ENCODE results near the gene MAB21L3. TPM values are rescaled to one million over a fixed set of nuclear protein-coding genes. Genes with fewer than 3 reads are reported as not detected.

Gene MAB21L3
- total RNA-seq, 1 donor from 2014 or later, result not detected

DNA sequence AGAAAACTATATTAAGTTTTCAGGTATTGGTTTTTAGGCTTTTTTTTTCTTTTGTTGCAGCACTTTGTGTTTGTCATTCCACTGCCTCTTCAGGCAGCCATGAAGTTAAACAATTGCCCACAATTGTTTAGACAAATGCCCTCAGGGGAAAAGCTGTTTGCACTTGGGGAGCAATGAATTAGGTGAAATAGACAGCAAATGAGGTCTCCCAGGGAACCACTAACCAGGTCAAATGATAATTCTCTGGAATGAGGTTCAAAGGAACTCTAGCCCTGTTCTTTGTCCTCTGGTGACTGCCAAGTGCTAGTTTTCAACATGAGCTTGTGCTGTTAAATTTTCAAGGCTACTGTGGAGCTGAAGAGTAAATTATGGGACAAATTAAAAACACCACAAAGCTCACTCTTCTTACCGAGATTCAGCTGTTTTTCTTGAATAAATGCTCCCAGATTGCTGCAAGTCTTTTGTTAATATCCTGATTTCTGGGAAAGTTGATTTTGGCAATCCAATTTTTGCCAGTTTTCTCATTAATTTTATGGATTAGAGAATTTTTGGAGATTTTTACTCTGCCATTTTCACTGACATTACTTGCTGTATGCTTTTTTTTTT is 15.1 kb upstream of the MAB21L3 start:
- peaks cover 12% of the 10 kb centered on the region for H3K27me3 Mint-ChIP-seq
- intact Hi-C loops (cut with micrococcal nuclease), result no loop called here
- no peak for DNase-seq
- H3K27ac Mint-ChIP-seq, result no peak overlapping the region
- H3K4me3 Mint-ChIP-seq, result no peak overlapping the region
- H3K9me3 Mint-ChIP-seq, result peaks cover 4% of the 10 kb centered on the region
- no peaks in the 10 kb centered on the region for H3K36me3 Mint-ChIP-seq (ENCODE audit: low read depth)
- H3K4me1 Mint-ChIP-seq, result no peaks in the 10 kb centered on the region

DNA sequence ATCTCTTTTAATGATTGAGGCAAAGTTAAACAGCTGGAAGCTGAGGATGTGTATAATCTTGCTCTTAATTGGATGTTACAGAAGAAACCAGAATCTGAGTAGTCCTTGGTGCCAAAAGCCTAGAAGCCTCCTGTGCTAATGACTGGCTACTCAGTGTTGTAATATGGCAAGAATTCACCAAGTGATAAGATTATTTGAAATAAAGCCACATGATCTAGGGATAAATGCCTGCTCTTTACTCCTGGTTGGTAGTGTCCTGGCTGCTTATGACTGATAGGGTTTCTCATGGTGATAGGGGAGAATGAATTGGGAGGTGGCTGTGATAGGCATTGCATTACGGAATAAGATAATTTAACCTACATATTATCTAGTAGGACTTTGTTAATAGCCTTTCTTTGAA is 13.6 kb upstream of the MAB21L3 start:
- H3K27ac Mint-ChIP-seq, result no peak overlapping the region
- H3K36me3 Mint-ChIP-seq (ENCODE audit: low read depth), result no peaks in the 10 kb centered on the region
- H3K27me3 Mint-ChIP-seq, result peaks cover 12% of the 10 kb centered on the region
- intact Hi-C loops (cut with micrococcal nuclease), result no loop called here
- no peak overlapping the region for H3K4me3 Mint-ChIP-seq
- no peak for DNase-seq
- H3K4me1 Mint-ChIP-seq, result no peaks in the 10 kb centered on the region
- H3K9me3 Mint-ChIP-seq, result peaks cover 4% of the 10 kb centered on the region

DNA sequence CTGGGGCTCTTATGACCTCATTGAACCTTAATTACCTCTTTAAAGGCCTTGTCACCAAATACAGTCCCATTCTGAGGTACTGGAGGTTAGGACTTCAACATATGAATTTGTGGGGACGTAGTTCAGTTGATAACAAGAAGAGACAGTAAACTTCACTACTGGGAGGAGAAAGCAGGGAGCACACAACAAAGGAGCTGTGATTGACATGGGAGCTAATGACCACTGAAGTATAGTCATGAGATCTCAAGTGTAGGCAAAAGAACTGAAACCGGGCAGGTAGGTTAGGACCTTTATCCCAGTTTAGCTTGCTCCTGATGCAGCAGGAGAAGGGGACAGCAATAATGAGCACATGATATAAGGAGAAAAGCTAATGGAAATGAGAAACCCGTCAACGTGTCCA is 11.8 kb upstream of the MAB21L3 start:
- no peak for DNase-seq
- H3K4me3 Mint-ChIP-seq, result no peak overlapping the region
- no peak overlapping the region for H3K27ac Mint-ChIP-seq
- intact Hi-C loops (cut with micrococcal nuclease), result no loop called here
- no peaks in the 10 kb centered on the region for H3K4me1 Mint-ChIP-seq
- peaks cover 11% of the 10 kb centered on the region for H3K27me3 Mint-ChIP-seq
- peaks cover 4% of the 10 kb centered on the region for H3K9me3 Mint-ChIP-seq
- no peaks in the 10 kb centered on the region for H3K36me3 Mint-ChIP-seq (ENCODE audit: low read depth)

DNA sequence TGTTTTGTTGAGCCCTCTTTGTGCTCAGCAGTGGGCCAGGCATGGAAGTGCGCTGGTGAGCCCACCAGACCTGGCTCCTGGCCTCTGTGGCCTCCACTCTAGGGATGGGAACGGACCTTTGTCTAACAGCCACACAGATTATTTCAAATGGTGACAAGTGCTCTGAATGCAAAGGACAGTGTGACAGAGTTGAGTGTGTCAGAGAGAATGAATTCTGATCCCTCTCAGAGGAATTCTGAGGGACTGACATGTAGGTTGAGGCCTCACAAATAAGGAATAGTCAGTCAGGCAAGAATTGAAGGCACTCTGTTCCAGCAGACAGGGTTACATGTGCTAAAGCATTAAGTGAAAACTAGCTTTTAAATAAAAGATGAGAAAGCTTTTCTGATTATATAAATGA is 11.3 kb upstream of the MAB21L3 start:
- Mint-ChIP-seq H3K27me3 (peaks cover 13% of the 10 kb centered on the region), H3K36me3 (ENCODE audit: low read depth) (no peaks in the 10 kb centered on the region), H3K9me3 (peaks cover 4% of the 10 kb centered on the region), H3K27ac (no peak overlapping the region), H3K4me3 (no peak overlapping the region), H3K4me1 (no peaks in the 10 kb centered on the region)
- intact Hi-C loops (cut with micrococcal nuclease), result no loop called here
- no peak for DNase-seq

DNA sequence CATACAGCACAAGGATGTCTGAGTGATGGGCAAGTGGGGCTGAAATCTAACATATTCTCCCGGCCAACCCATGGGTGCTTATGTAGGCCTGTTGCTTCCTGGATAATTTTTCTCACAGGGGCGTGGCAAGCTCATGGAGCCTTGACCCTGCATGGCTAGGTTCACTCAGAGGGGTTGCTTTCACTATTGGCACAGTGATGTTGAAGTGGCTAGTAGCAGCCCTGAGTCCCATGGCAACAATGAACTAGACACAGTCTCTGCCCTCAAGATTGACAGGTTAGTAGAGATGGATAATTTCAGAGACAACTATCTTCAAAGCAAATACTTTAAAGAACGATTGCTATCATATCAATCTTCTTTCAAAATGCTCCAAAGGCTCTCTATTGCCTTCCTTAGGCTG is 6.5 kb upstream of the MAB21L3 start:
- Mint-ChIP-seq H3K27ac (no peak overlapping the region), H3K27me3 (peaks cover 12% of the 10 kb centered on the region), H3K4me3 (no peak overlapping the region), H3K4me1 (no peaks in the 10 kb centered on the region), H3K36me3 (ENCODE audit: low read depth) (no peaks in the 10 kb centered on the region), H3K9me3 (no peaks in the 10 kb centered on the region)
- DNase-seq, result no peak
- intact Hi-C loops (cut with micrococcal nuclease), result no loop called here

DNA sequence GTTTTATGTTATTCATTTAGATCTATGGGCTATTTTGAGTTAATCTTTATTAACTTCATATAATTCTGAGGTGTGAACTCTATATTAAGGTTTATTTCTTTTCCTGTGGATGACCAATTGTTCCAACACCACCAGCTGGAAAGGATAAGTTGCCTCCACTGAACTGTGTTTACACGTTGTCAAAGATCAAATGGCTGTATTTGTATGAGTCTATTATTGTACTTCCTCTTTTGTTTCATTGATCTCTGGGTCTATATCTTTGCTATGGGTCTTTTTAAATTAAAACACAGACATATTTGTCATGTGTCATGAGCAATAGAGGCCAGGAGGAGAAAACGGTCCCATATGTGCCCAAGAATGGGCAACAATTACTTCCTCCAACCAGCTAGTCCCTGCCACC is 5.2 kb upstream of the MAB21L3 start:
- Mint-ChIP-seq H3K36me3 (ENCODE audit: low read depth) (no peaks in the 10 kb centered on the region), H3K27me3 (peaks cover 11% of the 10 kb centered on the region)
- intact Hi-C loops (cut with micrococcal nuclease), result no loop called here

DNA sequence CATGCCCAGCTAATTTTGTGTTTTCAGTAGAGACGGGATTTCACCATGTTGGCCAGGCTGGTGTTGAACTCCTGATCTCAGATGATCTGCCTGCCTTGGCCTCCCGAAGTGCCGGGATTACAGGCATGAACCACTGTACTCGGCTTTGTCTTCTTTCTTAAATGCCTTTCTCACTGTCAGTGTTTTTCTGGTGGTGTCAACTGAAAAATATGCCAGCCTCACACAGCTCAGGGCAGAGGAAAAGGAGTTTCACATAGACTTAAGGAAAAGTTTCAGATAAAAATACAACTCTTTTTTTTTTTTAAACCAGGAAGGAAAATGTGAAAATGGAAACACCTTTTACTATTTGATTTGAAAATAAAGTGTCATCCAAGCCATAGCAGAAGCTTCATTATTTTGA is 4.6 kb upstream of the MAB21L3 start:
- Mint-ChIP-seq H3K4me3 (no peak overlapping the region), H3K36me3 (ENCODE audit: low read depth) (no peaks in the 10 kb centered on the region), H3K27me3 (peaks cover 11% of the 10 kb centered on the region), H3K9me3 (no peaks in the 10 kb centered on the region), H3K27ac (no peak overlapping the region), H3K4me1 (no peaks in the 10 kb centered on the region)
- intact Hi-C loops (cut with micrococcal nuclease), result no loop called here
- DNase-seq, result no peak

More for the DNA sequence above, 5.2 kb upstream of the MAB21L3 start:
- H3K27ac Mint-ChIP-seq, result no peak overlapping the region
- no peak overlapping the region for H3K4me3 Mint-ChIP-seq
- no peaks in the 10 kb centered on the region for H3K9me3 Mint-ChIP-seq
- no peaks in the 10 kb centered on the region for H3K4me1 Mint-ChIP-seq
- no peak for DNase-seq

DNA sequence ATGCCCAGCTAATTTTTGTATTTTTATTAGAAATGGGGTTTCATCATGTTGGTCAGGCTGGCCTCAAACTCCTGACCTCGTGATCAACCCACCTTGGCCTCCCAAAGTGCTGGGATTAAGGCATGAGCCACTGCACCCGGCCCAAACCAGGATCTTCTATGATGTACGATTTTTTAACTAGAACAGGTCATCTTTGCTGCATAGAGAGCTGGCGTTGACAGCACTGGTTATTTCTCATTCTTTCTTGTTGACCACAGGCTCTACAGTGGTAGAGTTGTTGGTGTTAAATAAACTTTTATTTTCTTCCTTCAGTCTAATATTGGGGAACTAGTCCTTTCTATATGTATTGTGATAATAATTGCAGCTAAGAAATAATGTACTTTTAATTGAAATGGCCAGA is 3.8 kb upstream of the MAB21L3 start:
- H3K4me1 Mint-ChIP-seq, result no peaks in the 10 kb centered on the region
- H3K27me3 Mint-ChIP-seq, result peaks cover 16% of the 10 kb centered on the region
- no peaks in the 10 kb centered on the region for H3K9me3 Mint-ChIP-seq
- no peaks in the 10 kb centered on the region for H3K36me3 Mint-ChIP-seq (ENCODE audit: low read depth)
- no peak overlapping the region for H3K27ac Mint-ChIP-seq
- no peak for DNase-seq
- intact Hi-C loops (cut with micrococcal nuclease), result no loop called here
- no peak overlapping the region for H3K4me3 Mint-ChIP-seq

DNA sequence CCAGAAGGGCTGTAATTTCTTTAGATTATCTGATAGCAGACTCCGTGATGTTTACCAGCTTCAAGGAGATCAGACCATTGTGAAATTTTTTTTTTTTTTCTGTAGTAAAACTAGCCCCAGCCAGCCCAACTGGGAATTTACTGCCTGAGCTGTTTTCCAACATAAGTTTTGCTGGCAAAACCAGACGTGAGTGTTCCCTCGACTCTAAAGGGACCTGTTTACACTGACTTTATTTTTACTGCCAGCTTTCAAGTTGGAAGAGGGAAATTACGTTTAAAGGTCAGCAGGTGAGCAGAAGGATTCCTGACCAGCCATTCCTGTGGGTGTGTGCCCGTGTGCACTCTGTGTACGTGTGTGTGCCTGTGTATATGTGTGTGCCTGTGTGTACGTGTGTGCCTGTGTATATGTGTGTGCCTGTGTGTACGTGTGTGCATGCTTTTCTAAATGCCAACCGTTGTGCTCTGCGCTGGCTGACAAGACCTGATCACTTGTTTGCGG is 374 bp downstream of the MAB21L3 start:
- Mint-ChIP-seq H3K4me1 (no peaks in the 10 kb centered on the region), H3K27me3 (peaks cover 16% of the 10 kb centered on the region), H3K9me3 (no peaks in the 10 kb centered on the region), H3K4me3 (no peak overlapping the region), H3K27ac (no peak overlapping the region), H3K36me3 (ENCODE audit: low read depth) (no peaks in the 10 kb centered on the region)
- intact Hi-C loops (cut with micrococcal nuclease), result no loop called here
- no peak for DNase-seq

DNA sequence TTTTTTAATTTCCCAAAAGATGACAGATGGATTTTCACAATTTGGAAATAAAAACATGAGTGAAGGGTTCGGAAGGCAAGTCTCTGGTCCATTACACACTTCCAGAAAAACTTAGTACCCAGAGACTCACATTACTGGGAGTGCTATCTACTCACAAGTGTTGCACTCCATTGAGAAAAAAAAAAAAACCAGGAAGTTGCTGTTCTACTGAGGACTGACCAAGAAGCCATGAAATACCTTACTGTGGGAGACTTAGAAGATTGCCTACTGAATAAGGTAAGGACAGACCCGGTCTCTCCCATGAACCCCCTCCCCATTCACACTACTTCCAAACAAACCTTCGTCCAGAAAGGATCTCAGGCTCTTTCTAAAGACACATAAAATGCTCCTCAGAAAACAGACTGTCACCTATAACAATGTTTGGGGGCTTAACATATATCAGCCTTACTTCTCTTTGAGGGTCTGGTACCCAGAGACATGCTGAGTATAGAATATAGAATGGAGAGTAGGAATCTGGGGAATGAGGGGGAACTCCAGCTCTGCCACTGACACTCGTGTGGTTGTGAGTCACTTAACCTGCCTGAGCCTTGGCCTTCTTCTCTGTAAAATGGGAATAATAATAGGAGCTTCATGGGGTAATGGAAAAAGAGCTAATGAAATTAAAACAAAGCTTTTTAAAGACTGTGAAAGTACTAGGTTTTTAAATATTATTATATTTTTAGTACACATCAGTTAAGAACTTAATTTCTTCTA is 1.4 kb downstream of the MAB21L3 start:
- H3K27me3 Mint-ChIP-seq, result peaks cover 16% of the 10 kb centered on the region
- no peak for DNase-seq
- no peak overlapping the region for H3K4me3 Mint-ChIP-seq
- no peaks in the 10 kb centered on the region for H3K36me3 Mint-ChIP-seq (ENCODE audit: low read depth)
- intact Hi-C loops (cut with micrococcal nuclease), result no loop called here
- no peak overlapping the region for H3K27ac Mint-ChIP-seq
- H3K4me1 Mint-ChIP-seq, result no peaks in the 10 kb centered on the region
- H3K9me3 Mint-ChIP-seq, result no peaks in the 10 kb centered on the region

DNA sequence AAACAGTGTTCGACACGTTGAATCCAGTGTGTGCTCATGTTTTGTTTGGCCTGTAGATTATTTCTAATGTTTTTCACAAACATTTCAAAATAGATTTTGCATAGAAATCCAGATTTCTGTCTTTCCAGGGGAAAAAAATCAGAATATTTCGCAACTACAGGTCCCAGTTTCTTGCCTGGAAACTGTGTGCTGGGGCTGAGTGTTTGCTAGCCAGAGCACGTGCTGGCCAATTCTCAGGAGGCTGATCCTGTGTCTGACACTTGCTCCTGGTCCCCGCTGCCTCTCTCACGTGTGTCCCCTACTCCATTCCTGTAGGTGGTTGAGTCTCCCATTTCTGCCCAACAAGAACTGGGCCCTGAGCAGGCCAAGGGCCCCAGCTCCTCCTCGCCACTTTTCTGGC is 2.4 kb downstream of the MAB21L3 start:
- no peaks in the 10 kb centered on the region for H3K9me3 Mint-ChIP-seq
- no peak for DNase-seq
- H3K4me3 Mint-ChIP-seq, result no peak overlapping the region
- H3K36me3 Mint-ChIP-seq (ENCODE audit: low read depth), result no peaks in the 10 kb centered on the region
- no peak overlapping the region for H3K27ac Mint-ChIP-seq
- intact Hi-C loops (cut with micrococcal nuclease), result no loop called here
- H3K27me3 Mint-ChIP-seq, result peaks cover 13% of the 10 kb centered on the region
- no peaks in the 10 kb centered on the region for H3K4me1 Mint-ChIP-seq

DNA sequence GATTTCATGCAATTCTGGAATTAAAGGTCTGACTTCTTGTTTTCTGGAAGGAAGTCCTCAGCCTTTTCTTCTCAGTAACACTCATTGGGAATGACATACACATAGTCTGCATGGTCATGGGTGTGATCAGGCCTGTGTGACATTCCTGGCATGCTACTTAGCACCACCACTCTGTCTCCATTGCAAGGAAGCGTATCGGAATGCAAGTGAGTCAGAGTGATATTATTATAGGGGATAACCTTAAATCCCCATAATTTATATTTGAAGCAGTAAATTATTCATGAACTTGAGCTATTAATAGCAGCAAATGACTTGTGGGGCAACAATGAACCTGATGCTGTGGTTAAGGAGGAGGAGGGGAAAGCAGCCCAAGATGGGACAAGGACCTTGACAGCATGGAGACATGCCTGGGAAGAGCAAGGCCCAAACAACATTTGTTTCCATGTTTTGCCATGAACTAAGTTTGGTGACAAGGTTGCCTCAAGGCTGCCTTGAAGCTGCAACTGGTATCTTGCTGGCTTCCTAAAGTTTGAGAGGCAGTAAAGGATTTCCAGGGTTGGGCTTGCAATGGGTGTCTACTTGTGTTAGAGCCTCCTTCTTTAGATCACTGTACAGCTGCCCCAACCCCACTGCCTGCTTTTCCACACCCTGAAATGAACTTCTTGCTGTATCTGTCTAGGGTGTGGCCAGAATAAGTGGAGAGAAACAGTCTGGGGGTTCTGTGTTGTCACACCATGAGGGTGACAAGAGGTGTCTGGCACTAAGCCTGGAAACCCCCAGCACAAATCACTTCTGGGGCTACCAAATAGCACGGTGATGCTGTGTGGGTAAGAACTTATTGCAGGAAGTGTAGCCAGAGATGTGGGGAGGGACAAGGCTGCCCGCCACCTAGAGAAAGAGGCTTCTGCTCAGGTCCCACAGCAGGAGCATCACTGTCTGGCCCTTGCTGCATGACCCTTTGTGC is 4.6 kb downstream of the MAB21L3 start:
- no peak overlapping the region for H3K27ac Mint-ChIP-seq
- intact Hi-C loops (cut with micrococcal nuclease), result no loop called here
- peaks cover 18% of the 10 kb centered on the region for H3K27me3 Mint-ChIP-seq
- no peak overlapping the region for H3K4me3 Mint-ChIP-seq
- DNase-seq, result peak; percentile 28
- H3K9me3 Mint-ChIP-seq, result no peaks in the 10 kb centered on the region
- no peaks in the 10 kb centered on the region for H3K4me1 Mint-ChIP-seq
- H3K36me3 Mint-ChIP-seq (ENCODE audit: low read depth), result no peaks in the 10 kb centered on the region

DNA sequence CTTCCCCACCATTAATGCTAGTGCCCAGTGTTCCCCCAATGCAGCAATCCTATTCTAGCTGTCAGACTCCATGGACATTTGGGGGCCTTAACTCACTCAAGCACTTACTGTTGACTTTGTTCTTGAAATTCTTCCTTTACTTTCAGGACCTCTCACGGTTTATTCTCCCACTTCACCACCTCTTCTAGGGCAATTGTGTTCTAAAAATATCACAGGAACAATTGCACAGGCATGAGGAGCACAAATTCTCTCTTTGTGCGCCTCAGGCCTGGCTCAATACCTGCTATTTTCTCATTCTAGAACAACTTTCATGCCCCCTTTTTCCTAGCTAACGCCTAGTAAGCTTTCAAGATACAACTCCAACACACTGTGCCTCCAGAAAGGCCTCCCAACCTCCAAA is 7.3 kb downstream of the MAB21L3 start:
- H3K36me3 Mint-ChIP-seq (ENCODE audit: low read depth), result no peaks in the 10 kb centered on the region
- H3K27ac Mint-ChIP-seq, result no peak overlapping the region
- no peaks in the 10 kb centered on the region for H3K9me3 Mint-ChIP-seq
- H3K27me3 Mint-ChIP-seq, result peaks cover 21% of the 10 kb centered on the region
- no peak overlapping the region for H3K4me3 Mint-ChIP-seq
- intact Hi-C loops (cut with micrococcal nuclease), result no loop called here
- H3K4me1 Mint-ChIP-seq, result no peaks in the 10 kb centered on the region
- DNase-seq, result peak; percentile 10

DNA sequence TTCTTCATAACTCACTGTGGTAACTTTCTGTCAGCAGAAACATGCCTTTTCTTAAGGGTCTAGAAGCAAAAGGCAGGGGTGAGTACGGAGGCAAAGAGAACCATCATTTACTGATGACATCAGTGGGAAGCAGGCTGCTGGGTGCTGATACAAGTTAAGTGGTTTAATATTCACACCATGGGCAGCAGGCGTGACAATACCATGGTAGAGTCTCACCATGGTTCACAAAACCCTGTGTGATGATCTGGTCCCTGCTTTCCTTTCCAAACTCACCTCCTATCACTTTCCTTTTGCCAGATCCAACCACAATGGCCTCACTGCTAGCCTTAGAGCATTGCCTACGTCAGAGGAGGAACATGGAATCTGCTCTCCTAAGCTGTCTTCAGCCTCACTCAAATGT is 8.7 kb downstream of the MAB21L3 start:
- intact Hi-C loops (cut with micrococcal nuclease), result no loop called here
- Mint-ChIP-seq H3K36me3 (ENCODE audit: low read depth) (no peaks in the 10 kb centered on the region), H3K9me3 (no peaks in the 10 kb centered on the region), H3K27me3 (peaks cover 26% of the 10 kb centered on the region), H3K4me1 (no peaks in the 10 kb centered on the region), H3K4me3 (no peak overlapping the region), H3K27ac (no peak overlapping the region)
- DNase-seq, result no peak

Data from activated CD4-positive, alpha-beta T cell treated with anti-CD3 and anti-CD28 coated beads, Interleukin-2, amount 10 ng/mL, durations not matched to agents 24 days and 14 days (primary cell).